Measurements from ENCODE around the gene THSD4. TPM values are rescaled to one million over a fixed set of nuclear protein-coding genes. Genes with fewer than 3 reads are reported as not detected.

THSD4 gene
- 0.85 TPM for polyA plus RNA-seq (2012; ENCODE audit: insufficient read depth, insufficient read length)

- no peak within 1 kb of the TSS for H3K4me3 ChIP-seq (ENCODE audit: low read length)
- peak; percentile 32 for DNase-seq (ENCODE audit: low read depth, low spot score)
Measured at GRCh38 chr15:71114887-71115566, at the start of gene THSD4. Gene THSD4 (plus strand): TSS chr15:71115471.

GRCh38 chr15:71066983-71067382 is 48.3 kb upstream of the THSD4 start:
- no peak for DNase-seq (ENCODE audit: low read depth, low spot score)
- no peak overlapping the region for H3K4me3 ChIP-seq (ENCODE audit: low read length)

- H3K4me3 ChIP-seq (ENCODE audit: low read length), result no peak overlapping the region
- DNase-seq (ENCODE audit: low read depth, low spot score), result no peak
Measured at GRCh38 chr15:71069693-71070092, 45.6 kb upstream of the THSD4 start.

- H3K4me3 ChIP-seq (ENCODE audit: low read length), result no peak overlapping the region
- no peak for DNase-seq (ENCODE audit: low read depth, low spot score)
Measured at GRCh38 chr15:71071529-71071928, 43.7 kb upstream of the THSD4 start.

GRCh38 chr15:71072423-71072822 is 42.8 kb upstream of the THSD4 start:
- no peak overlapping the region for H3K4me3 ChIP-seq (ENCODE audit: low read length)
- DNase-seq (ENCODE audit: low read depth, low spot score), result no peak

GRCh38 chr15:71078506-71079207 is 36.6 kb upstream of the THSD4 start:
- no peak for DNase-seq (ENCODE audit: low read depth, low spot score)
- H3K4me3 ChIP-seq (ENCODE audit: low read length), result no peak overlapping the region

GRCh38 chr15:71079208-71080044 is 35.8 kb upstream of the THSD4 start:
- no peak overlapping the region for H3K4me3 ChIP-seq (ENCODE audit: low read length)
- DNase-seq (ENCODE audit: low read depth, low spot score), result no peak

- DNase-seq (ENCODE audit: low read depth, low spot score), result no peak
- no peak overlapping the region for H3K4me3 ChIP-seq (ENCODE audit: low read length)
Measured at GRCh38 chr15:71080166-71080565, 35.1 kb upstream of the THSD4 start.

- no peak for DNase-seq (ENCODE audit: low read depth, low spot score)
- H3K4me3 ChIP-seq (ENCODE audit: low read length), result no peak overlapping the region
Measured at GRCh38 chr15:71080705-71081104, 34.6 kb upstream of the THSD4 start.

DNA sequence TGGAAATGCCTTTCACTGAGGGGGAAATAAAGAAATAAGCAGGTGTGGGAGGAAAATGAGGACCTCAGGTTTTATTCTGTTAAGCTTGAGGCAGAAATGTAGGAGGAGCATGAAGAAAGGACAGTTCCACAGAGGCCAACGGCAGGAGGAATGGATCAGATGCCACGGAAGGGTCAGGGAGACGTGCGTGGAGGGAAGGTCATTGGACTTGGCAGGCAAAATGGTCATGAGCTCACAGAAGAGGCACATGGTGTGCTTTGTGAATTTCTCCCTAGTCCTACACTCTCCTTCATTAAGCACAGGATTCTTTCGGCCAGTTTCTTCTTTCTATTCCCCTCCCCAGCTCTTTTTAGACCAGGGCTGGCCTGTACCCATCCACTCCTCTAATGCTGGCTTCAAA is 32.5 kb upstream of the THSD4 start:
- no peak for DNase-seq (ENCODE audit: low read depth, low spot score)
- no peak overlapping the region for H3K4me3 ChIP-seq (ENCODE audit: low read length)

- DNase-seq (ENCODE audit: low read depth, low spot score), result no peak
- H3K4me3 ChIP-seq (ENCODE audit: low read length), result no peak overlapping the region
Measured at GRCh38 chr15:71083349-71083748, 31.9 kb upstream of the THSD4 start.

DNA sequence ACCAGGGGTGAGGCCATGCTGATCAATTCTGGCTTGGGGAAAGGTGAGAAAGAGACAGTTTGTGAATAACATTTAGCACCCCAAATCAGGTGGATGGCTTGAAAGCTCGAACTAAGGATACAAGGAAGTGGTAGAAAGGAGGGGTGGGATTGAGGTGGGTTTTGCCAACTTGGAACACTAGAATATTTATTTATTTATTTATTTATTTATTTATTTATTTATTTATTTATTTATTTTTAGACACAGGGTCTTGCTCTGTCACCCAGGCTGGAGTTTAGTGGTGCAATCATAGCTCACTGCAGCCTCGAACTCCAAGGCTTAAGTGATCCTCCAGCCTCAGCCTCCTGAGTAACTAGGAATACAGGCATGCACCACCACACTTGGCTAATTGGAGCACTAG is 31.0 kb upstream of the THSD4 start:
- no peak overlapping the region for H3K4me3 ChIP-seq (ENCODE audit: low read length)
- no peak for DNase-seq (ENCODE audit: low read depth, low spot score)

DNA sequence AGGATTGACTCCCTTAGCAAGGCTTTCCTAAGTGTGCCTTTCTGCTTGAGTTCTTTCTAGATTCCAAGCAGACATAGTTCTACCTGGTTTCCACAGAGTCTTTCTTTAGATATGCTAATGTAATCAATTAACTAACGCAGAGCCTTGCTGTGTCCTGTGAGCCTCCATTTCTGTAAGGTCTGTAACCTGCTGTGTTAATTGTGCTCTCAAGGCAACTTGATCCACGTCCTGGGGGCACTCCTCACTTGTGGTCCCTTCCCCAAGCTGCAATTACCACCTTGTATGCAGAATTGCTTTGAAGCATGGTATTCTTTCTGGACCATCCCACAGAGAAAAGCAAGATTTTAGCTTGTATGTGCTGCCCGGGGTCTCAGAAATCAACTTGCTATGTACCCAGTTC is 29.5 kb upstream of the THSD4 start:
- H3K4me3 ChIP-seq (ENCODE audit: low read length), result no peak overlapping the region
- no peak for DNase-seq (ENCODE audit: low read depth, low spot score)

GRCh38 chr15:71088155-71088554 is 27.1 kb upstream of the THSD4 start:
- no peak overlapping the region for H3K4me3 ChIP-seq (ENCODE audit: low read length)
- no peak for DNase-seq (ENCODE audit: low read depth, low spot score)

- DNase-seq (ENCODE audit: low read depth, low spot score), result no peak
- H3K4me3 ChIP-seq (ENCODE audit: low read length), result no peak overlapping the region
Measured at GRCh38 chr15:71088683-71089082, 26.6 kb upstream of the THSD4 start.

- DNase-seq (ENCODE audit: low read depth, low spot score), result no peak
- H3K4me3 ChIP-seq (ENCODE audit: low read length), result no peak overlapping the region
Measured at GRCh38 chr15:71089801-71090200, 25.5 kb upstream of the THSD4 start.

DNA sequence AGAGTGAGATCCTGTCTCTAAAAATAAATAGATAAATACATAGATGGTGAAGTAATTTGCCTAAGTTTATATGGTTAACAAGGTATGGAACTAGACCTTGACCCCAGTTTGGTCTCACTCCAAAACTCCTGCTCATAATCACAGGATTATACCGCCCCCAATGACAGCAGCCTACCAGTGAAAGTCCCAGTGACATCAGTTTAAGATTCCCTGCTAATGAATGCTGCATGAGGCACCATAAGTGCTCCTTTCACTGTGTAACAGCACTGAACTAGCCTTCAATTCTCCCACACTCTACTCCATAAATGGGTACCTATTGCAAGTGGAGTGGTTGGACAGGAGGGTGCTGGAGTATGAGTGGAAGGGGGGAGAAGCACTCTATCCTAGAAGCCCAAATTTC is 23.7 kb upstream of the THSD4 start:
- no peak for DNase-seq (ENCODE audit: low read depth, low spot score)

GRCh38 chr15:71092056-71092600 is 23.1 kb upstream of the THSD4 start:
- H3K4me3 ChIP-seq (ENCODE audit: low read length), result no peak overlapping the region
- no peak for DNase-seq (ENCODE audit: low read depth, low spot score)

More for the DNA sequence above, 23.7 kb upstream of the THSD4 start:
- no peak overlapping the region for H3K4me3 ChIP-seq (ENCODE audit: low read length)

DNA sequence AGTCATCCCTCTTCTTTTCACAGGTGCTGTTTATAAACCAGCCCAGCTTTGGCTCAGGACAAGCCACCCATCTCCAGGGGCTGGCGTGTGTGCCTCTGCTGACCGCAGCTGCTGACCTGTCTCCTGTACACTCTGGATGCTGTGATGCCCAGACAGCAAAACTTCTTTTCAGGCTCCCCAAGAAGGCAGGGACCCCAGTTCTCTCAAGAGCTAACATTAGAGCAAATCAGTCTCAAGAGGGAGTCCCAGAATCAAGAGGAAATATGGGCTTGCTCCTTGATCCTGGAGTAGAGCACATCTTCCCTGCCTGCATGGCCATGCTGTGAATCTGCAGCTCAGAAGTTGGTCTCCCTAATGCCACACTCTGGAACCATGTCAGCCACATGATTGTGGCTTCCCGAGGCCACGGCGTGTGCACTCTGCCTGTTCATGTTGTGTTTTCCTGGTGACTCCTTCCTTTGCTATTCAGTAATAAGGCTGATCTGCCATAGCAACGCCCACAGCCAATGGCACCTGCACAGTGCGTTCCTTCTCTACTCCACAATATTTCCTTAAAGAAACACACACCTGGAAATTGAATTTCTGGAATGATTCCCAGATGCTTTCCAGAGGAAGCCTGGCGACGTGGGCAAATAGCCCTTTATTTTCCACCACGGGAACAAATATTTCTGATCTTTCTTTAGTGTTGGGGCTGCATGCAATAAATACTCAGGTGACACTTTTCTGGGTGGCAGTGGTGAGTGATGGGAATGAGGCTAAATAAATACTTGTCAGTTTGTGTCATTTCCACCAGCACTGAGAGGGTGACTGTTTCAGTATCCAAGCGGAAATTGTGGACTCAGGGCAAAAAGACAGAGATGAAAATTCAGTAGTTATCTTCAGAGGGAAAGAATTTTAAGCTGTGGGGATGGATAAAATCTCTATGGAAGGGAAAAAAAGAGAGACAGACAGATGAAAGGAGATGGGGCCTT is 21.9 kb upstream of the THSD4 start:
- no peak overlapping the region for H3K4me3 ChIP-seq (ENCODE audit: low read length)
- DNase-seq (ENCODE audit: low read depth, low spot score), result no peak

All from Jurkat, Clone E6-1 (cell line).